HG03521 (cell line): Measurements from ENCODE around the gene TRAPPC3.
"Not testable (repeated sequence)": the region's sequence is repeated elsewhere in the genome, so short reads cannot be mapped to it uniquely, and the experiment has no call there.

ENCODE experiments used
- ATAC-seq: cut with Tn5 transposase; IDR thresholded peaks from one replicate; pipeline ENCODE4 v1.9.1; 2021; ENCODE audit warnings: mild to moderate bottlenecking, moderate library complexity; ENCODE audit not compliant: unreplicated experiment

TRAPPC3 gene

DNA sequence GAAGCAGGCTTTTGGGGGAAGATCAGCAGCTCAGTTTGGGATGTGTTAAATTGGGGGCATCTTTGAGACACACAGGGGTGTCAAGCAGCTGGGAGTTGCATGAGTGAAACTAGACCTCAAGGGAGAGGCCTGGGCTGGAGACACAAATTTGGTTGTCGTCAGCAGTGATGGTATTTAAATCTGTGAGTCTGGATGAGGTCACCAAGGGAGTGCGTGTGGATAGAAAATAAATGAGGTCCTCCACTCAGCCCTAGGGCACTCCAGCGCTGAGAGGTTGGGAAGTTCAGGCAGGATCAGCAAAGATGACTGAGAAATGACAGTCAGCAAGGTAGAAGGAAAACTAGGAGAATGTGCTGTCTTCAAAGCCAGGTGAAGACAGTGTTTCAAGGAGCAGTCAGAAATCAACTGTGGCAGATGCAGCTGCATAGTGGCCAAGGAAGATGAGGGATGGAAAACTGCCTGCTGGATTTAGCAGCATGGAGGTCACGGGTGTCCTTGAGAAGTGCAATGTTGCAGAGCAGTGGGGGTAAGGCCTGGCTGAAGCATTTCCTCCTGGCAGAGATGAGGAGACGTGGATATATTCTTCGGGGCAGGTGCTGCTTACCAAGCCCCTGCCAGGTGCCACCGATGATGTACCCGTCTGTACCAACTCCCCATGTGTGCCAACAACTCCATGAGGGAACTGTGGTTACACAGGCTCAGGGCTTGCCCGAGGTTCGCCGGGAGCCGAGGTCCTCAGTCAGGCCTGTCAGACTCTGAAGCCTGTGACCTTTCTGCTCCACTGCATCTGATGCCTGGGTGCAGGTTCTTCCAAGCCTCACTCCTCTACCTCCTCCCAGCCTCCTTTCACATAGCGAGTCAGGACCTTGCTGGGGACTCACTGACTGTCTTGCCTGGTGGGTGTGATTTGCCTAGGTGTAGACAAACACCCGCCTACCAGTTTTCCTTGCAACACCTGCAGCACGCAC, 17.9 kb upstream of the TRAPPC3 start:
- ATAC-seq = no peak

DNA sequence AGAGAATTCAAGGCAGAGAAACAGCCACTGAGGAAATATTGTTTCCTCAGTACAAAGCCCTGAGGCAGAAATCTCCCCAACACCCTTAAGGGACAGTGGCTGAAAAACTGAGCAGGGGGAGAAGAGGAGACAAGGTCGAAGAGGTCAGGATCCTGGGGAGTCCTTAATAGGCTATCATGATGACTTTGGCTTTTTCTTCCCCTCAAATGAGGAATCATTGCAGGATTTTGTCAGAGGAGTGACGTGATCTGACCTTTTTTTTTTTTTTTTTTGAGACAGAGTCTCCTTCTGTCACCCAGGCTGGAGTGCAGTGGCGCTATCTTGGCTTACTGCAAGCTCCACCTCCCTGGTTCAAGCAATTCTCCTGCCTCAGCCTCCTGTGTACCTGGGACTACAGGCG, 16.9 kb upstream of the TRAPPC3 start:
- no peak for ATAC-seq

DNA sequence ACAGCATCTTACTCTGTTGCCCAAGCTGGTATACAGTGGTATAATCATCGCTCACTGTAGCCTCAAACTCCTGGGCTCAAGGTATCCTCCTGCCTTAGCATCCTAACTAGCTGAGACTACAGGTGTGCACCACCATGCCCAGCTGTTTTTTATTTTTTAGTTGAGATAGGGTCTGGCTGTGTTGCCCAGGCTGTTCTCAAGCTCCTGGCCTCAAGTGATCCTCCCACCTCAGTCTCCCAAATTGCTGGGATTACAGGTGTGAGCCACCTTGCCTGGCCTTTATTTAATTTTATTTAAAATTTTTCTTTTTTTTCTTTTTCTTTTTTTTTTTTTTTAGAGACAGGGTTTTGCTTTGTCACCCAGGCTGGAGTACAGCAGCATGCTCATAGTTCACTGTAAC, 15.9 kb upstream of the TRAPPC3 start:
- no peak for ATAC-seq

DNA sequence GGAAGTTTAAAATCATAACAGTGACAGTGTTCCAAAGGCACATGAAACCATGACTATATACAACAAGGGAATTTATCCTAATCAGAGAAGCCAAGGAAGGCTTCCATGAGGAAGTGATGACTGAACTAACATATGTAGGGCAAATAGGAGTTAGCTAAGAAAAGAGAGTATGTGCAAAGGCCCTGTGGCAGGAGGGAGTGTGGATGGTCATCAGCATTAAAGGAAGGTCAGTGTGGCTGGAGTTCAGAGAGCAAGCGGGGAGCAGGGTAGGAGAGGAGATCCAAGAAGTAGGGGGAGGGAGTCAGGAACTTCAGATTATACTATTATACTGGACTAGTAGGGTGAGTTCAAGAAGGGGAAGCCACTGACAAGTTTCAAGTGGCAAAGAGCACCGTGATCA, 15.1 kb upstream of the TRAPPC3 start:
- ATAC-seq = no peak

DNA sequence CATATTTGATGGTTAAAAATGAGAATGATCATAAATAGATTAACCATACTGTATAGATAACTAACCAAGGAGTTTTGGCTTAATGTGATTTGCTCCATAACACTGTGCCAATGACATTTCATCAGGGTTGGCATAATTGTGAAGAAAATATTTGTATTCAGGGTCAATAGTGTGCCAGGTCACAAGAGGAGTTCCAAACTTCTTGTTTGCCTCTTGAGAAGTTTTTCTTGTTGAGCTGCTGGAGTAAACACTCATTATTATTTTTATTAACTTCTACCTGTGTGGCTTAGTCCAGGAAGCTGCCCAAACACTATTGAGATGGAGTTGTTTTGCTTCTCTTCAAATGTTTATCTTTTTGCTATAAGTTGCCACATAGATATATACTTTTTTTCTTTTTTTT, 14.1 kb upstream of the TRAPPC3 start:
- no peak for ATAC-seq

DNA sequence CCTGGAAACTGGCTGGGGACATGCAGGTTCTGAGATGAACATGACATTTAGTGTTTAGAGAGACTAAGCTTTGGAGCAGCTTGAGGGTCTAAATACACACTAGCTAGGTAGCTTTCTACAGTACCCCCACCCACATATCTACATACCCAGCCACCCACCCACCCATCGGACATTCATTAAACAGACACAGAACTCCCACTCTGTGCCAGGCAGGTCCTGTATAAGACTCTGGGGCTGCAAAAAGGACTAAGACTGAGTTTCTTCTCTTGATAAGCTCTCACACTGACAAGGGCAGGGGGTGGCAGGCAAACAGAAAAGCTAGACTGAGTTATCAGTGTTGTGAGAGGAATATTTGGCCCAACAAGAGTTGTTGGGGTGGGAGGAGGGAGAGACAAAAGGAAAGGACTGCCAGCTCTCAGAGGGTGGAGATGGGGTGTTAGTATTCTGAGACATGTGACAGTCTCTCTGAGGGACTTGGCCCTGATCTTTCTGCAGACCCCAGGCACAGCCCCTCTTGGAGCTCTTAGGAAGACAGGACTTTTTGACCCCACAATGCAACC, 13.5 kb upstream of the TRAPPC3 start:
- ATAC-seq = no peak

DNA sequence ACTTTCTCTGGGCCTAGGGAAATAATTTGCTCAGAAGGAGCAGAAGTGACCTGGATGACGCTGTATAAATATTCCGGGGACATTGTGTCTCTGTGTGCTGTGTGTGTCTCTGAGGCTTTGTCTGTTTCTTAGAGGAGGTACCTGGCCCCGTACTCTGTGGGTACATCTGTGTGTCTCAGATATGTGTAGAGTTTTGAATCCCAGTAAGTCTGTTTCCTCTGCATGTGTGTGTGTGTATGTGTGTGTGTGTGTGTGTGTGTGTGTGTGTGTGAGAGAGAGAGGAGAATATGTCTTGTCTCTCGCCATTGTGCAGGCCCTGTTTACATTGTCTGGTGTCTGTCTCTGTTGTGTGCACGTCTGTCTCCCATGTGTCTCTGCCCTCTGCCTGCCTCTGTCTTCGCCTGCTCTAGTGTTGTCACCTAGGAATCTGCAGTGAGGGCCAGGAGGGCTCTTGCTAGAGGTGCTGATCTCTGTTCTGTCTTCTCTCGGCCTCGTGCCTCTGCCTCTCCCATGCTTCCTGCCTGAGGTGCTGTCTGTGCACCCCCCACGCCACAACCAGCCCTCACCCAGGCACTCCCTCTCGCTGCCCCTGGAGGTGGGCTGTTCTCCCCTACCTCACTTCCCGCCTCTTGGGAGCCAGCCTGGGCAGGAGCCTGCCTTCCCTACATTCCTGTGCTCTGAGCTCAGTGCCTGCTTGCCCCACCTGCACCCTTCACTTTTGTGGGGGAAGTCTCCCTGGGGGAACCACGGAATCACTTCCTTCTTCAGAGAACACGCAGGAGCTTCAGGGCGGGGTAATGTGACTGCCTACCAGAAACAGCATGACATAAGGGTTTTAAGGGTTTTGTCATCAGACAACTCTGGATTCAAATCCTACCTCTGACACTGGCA, 12.6 kb upstream of the TRAPPC3 start:
- no peak for ATAC-seq

DNA sequence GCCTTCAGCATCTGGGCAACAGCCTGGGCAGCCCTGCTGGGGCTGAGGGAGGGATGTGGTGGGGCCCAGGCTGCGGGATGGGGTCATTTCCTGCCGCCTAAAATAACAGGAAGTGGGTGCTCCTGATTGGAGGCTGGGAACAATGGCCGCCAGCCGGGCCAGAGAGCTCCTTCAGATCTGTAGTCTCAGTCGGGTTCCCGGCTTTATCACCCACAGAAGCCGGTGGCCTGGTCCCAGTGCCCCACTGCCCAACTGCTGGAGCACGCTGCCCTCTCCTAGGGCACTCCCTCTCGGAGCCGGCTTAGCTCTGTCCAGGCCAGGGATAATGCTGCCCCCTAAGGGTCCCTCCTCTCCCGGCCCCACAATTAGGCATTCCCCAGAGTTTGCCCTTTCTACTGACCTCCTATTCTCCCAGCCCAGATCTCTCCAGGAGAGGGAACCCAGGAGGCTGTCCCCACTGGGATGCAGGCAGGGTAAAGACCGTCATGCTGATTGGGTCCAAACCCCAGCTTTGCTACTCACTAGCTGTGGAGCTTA, 11.7 kb upstream of the TRAPPC3 start:
- no peak for ATAC-seq

DNA sequence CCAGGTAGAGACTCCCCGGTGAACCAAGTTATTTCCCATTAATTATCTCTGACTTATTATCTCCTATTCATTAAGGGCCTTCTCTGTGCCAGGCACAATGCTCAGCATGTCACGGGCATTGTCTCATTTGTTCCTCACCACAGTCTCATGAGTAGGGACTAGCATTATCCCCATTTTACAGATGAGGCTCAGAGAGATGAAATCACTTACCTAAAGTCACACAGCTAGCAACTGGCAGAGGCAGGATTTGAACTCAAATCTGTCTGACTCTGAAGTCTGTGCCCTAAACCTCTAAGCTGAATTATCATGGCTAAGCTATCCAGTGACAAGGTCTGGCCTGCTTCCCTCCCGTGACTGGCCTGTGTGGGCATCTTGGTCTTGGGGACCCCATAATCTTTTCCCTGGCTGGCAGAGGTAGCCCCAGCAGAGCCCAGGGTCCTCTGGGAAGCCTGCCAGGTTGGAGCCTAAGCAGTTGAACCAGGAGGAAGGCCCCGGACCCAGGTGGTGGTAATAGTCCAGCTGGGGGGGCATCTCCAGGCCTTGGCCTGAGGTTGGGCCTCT, 11.2 kb upstream of the TRAPPC3 start:
- ATAC-seq = no peak

DNA sequence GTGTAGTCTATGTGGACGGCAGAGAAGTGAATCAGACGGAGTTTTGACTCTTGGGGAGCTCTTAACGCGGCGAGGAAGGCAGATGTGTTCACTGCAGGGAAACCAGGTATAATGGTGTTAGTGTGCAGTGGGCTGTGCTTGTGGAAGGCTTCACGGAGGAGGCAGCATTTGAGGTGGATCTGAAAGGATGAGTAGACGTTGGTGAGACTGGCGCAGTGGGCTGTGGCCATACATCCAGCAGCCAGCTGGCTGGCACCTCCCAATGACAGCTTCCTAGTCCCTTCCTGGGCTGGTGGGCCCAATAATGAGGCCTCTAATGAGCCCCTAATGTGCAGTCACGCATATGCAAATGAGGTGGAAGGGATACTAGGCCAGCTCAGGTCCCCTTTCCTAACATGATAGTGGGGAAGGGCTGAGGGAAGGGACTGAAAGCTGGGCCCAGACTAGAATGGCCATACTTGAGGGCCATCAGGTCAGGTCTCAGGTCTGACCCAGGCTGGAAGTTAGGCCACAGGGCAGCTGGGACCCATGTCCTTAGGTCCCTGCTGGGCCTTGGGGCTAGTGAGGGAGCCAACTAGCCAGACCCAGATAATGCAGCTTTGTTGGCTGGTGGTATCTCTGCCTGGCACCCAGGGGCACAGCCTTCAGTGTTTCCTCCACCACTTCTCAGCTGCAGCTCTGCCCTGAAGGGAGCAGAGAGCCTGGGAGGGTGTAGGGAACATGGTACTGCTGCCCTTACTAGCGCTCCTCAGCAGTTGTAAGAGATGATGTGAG, 10.5 kb upstream of the TRAPPC3 start:
- ATAC-seq = no peak

DNA sequence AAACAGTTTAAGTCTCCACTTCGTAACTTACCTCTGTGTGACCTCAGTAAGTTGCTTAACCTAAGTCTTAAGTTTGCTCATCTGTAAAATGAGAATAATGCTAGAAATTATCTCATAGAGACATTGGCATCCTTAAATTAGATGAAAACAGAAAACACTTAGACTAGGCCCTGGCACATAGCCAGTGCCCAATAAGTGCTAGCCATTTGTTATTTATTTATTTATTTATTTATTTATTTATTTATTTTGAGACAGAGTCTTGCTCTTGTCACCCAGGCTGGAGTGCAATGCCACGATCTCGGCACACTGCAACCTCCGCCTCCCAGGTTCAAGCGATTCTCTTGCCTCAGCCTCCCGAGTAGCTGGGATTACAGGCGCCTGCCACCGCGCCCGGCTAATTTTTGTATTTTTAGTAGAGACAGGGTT, 9.6 kb upstream of the TRAPPC3 start:
- not testable (repeated sequence) for ATAC-seq

DNA sequence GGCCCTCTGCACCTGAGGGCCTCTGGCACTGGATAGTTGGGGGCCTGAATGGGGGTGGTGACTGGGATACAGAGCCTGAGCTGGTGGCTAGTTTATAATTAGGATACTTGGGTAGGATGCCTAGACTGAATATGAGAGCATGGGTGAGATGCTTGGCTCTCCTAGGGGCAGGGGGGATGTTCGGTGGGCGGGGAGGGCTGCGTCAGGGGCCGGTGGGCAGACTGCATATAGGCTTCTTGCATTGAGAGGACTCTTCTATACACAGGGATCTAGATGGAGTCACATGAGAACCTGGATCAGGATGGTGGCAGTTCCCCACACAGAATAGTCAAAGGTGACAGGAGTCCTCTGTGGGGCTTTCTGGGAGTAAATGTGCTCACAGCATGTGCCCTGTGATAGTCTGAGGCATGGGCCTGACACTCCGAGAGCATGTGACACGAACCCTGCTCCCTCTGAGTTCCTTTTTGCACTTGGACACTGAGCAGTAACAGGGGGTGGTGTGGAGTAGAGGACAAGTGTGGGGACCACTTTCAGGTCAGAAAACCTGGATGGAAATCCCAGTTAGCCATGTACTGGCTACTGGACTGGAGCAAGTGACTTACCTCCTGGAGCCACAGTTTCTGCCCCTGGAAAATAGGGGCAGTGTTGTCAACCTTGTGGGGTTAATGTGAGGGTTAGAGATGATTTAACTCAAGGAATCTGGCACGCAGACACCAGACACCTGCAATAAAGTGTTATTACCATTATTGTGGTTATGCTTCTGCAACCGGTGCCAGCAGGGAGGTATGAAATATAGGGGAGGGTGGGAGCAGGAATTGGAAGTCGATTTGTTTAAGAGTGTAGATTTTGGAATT, 8.9 kb upstream of the TRAPPC3 start:
- no peak for ATAC-seq

DNA sequence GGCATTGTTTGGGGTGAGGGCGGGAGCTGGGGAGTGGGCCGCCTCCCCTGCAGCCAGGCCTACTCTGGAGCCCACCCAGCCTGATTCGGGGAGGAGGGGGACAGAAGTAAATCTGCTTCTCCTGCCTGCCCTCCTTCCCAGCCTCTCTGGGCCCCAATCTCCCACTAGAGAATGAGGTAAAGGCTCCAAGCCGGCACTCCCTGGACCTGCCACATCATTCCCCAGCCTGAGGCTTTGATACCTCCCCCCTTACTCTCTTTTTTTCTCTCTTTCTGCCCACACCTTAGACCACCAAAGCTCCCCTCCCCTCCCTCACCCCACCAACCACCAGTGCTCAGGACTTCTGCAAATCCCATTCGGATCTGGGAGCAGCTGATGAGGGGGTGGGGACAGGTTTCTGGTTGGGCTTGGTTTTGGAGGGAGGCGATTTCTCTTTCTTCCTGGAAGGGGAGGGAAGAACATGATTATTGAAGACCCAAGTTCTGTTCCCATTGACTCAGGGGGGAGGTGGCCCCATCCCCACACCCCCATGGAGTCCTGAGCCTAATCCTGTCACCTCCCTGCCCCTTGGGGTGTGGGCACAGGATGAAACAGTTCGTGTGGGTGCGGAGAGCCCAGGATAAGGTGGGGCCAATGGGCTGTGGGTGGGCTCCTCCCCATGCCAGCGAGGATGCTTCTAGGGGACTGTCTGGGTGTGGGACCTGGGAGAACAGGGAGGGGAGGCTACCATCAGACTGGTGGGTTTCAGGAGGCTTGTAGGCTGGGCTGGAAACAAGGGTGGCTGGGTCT, 8.0 kb upstream of the TRAPPC3 start:
- no peak for ATAC-seq

DNA sequence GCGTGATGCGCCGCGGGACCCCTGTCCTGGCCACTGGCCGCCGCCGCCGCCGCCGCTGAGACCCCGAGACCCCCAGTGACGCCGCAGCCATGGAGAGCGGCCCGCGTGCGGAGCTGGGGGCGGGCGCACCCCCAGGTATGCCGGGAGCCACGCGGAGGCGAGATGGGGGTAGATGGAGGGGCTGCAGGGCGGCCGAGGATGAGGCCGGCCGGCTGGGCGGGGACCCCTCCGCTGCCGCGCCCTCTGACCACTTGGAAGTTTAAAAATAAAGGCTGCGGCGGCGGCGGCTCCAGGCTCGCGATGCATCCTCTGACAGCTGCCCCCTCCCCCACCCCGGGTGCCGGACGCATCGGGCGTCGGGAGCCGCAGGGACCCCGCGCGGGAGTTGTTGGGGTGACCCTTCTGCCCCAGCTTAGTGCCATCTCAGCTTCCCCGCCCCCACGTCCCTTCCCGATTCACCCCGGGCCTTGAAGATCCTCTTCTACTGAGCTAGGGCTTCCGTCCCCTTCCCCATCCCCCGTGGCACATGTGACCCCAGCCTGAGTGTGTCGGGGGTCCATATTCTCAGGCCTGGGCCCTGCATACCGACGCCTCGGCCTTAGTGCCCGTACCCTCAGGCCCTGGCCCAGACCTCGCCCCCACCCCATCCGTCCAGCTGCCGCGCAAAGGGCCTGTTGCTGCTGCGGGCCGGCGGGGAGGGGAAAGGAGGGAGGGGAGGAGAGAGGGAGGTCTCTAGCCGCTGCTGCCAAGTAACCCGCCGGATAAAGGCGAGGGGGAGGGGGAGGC, 7.2 kb upstream of the TRAPPC3 start:
- no peak for ATAC-seq

DNA sequence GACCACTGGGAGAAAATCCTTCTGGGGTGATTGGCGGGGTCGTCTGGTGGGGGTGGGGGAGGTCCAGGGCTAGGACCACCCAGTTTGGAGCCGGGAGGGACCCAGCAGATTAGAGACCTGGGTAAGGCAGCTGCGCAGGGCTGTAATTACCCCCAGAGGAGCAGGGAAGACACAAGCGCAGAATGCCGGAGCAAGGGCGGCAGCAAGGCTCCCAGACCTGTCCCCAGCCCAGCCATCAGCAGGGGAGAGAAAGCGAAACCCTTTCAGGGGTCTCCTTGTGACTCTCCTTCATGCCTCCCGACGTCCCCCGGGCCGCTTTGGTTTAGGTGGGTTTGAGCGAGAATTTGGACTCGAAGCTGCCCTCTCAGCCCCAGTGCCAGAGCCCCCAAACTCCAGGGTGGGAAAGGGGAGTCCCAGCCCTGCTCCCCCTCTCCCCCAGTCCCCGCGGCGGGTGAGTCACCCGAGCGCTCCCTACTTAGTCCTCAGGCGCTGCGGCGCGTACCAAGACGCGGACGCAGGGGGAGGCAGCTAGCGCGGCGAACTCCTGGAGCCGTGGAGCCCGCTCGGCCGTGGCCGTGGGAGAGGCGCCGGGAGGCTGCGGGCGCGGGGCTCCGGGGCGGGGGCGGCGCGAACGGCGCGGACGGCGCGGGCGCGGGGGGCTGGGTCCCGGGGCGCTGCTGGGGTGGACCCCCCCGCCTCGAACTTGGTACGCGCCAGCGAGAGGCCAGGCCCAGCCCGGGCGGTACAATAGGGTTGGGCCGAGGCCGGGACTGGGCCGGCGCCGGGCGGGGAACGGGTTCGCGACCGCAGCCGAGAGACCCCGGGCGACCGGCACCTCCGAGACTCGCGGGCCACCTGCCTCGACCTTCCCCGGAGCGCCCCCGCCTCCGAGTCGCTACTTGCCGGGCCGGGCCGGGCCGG, 6.4 kb upstream of the TRAPPC3 start, which contains the start of gene MAP7D1:
Gene MAP7D1, plus strand, starts transcription at position 753 of the 921 bp plus-strand sequence. CDS start 258 bp downstream, outside the sequence.
- ATAC-seq = peak; percentile 45

DNA sequence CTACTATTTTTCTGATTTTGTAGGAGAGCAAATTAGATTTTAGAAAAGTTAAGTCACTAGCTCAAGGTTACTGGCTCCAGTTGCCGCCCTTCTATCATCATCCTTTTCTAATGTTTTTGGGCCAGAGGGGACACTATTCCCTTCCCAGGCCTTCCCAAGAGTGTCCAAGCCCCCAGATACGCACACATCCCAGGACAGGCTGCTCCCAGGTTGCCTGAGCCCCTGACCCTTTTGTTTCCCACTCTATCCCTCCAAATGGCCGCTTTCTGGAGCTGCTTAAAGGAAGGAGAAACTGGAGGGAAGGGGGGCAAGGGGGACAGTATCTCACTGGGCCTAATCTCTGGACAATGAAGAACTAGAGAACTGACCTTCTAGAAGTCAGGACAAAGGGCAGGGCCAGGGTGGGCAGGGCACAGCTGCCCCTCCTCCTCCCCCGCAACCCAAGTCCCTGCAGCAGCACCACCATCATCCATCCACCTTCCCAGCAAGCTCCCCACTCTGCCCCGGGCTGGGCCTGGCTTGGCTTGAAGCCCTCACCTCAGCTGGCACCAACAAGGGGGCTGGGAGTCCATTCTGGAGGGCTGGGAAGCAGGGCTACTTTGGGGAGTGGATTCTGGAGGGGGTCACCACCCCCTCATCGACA, 5.6 kb upstream of the TRAPPC3 start:
- no peak for ATAC-seq
